HEK293 (cell line): ENCODE data around the gene AGK.

Experiments used
- CTCF ChIA-PET: fragments of 350-600 bp; formaldehyde crosslinking; extraction: SDS; loops from one replicate; lab custom pipeline; 2021; ENCODE audit warnings: antibody characterized with exemption; lab: Yijun Ruan, JAX
- POLR2A ChIA-PET: fragments of 300-600 bp; formaldehyde crosslinking; extraction: SDS; loops from one replicate; lab custom pipeline; 2020; ENCODE audit warnings: antibody characterized with exemption, inconsistent platforms; lab: Yijun Ruan, JAX
- H3K27ac ChIP-seq: fragments of 200-500 bp; sonication (Bioruptor generic); 2 replicates; pipeline ENCODE4 v1.5.1; 2014; ENCODE audit warnings: low read depth, low read length, control low read depth, inconsistent platforms; ENCODE audit errors: extremely low read depth
- H3K36me3 ChIP-seq, 2 experiments: fragments of 200-500 bp in 1 of 2; sonication (Bioruptor generic) in 1 of 2; 1 replicate in 1 of 2; 2 replicates in 1 of 2; pipeline ENCODE4 v1.5.1; 2014 to 2017; ENCODE audit warnings: inconsistent platforms in 2 of 2, low read length in 2 of 2; ENCODE audit not compliant: control insufficient read depth in 2 of 2, insufficient read depth in 1 of 2
- H3K4me1 ChIP-seq: fragments of 200-500 bp; sonication (Bioruptor generic); 2 replicates; pipeline ENCODE4 v1.5.1; 2014; ENCODE audit warnings: mild to moderate bottlenecking, low read length, inconsistent platforms; ENCODE audit not compliant: control insufficient read depth, insufficient read depth
- H3K4me3 ChIP-seq: 2 replicates; pipeline ENCODE4 v1.5.1; 2011; ENCODE audit warnings: low read depth, mild to moderate bottlenecking, control low read depth, low read length, moderate library complexity
- H3K9me3 ChIP-seq: fragments of 200-500 bp; sonication (Bioruptor generic); 2 replicates; pipeline ENCODE4 v1.5.1; 2014; ENCODE audit warnings: low read depth, low read length, inconsistent platforms; ENCODE audit not compliant: control insufficient read depth, insufficient read depth
- AEBP2 ChIP-seq: fragments of 450-650 bp; formaldehyde crosslinking; IDR thresholded peaks from 2 replicates; pipeline ENCODE4 v1.5.1; 2016; ENCODE audit warnings: missing biosample characterization, missing genetic modification characterization, borderline replicate concordance
- GFI1B ChIP-seq: fragments of 450-650 bp; formaldehyde crosslinking; IDR thresholded peaks from 2 replicates; pipeline ENCODE4 v1.5.1; 2016; ENCODE audit warnings: missing biosample characterization, missing genetic modification characterization
- GLI4 ChIP-seq: fragments of 450-650 bp; formaldehyde crosslinking; IDR thresholded peaks from 2 replicates; pipeline ENCODE4 v1.5.1; 2016; ENCODE audit warnings: missing biosample characterization, missing genetic modification characterization
- HOXC10 ChIP-seq: sonication (generic); formaldehyde crosslinking; IDR thresholded peaks from 2 replicates; pipeline ENCODE4 v1.8.1; 2023; ENCODE audit warnings: mild to moderate bottlenecking, missing genetic modification reagents
- HOXD13 ChIP-seq: sonication (generic); formaldehyde crosslinking; IDR thresholded peaks from 2 replicates; pipeline ENCODE4 v1.8.0; 2022; ENCODE audit warnings: missing genetic modification reagents, borderline replicate concordance
- KLF1 ChIP-seq: fragments of 450-650 bp; formaldehyde crosslinking; IDR thresholded peaks from 2 replicates; pipeline ENCODE4 v1.5.1; 2016; ENCODE audit warnings: missing biosample characterization, missing genetic modification characterization
- KLF16 ChIP-seq: fragments of 450-650 bp; formaldehyde crosslinking; IDR thresholded peaks from 2 replicates; pipeline ENCODE4 v1.5.1; 2017; ENCODE audit warnings: missing biosample characterization, missing genetic modification characterization
- PATZ1 ChIP-seq: fragments of 450-650 bp; formaldehyde crosslinking; IDR thresholded peaks from 2 replicates; pipeline ENCODE4 v1.5.1; 2016; ENCODE audit warnings: missing biosample characterization, missing genetic modification characterization
- REPIN1 ChIP-seq: fragments of 450-650 bp; formaldehyde crosslinking; IDR thresholded peaks from 2 replicates; pipeline ENCODE4 v1.5.1; 2017; ENCODE audit warnings: missing biosample characterization, missing genetic modification characterization, low read depth
- SALL2 ChIP-seq: fragments of 450-650 bp; formaldehyde crosslinking; IDR thresholded peaks from 2 replicates; pipeline ENCODE4 v1.5.0; 2017; ENCODE audit warnings: missing biosample characterization, mild to moderate bottlenecking, missing genetic modification characterization, borderline replicate concordance
- ZBTB1 ChIP-seq: fragments of 450-650 bp; formaldehyde crosslinking; IDR thresholded peaks from 2 replicates; pipeline ENCODE4 v1.5.1; 2016; ENCODE audit warnings: missing biosample characterization, missing genetic modification characterization
- ZBTB7A ChIP-seq: fragments of 450-650 bp; formaldehyde crosslinking; IDR thresholded peaks from 2 replicates; pipeline ENCODE4 v1.5.1; 2016; ENCODE audit warnings: low read depth, missing biosample characterization, missing genetic modification characterization
- ZEB2 ChIP-seq: fragments of 450-650 bp; formaldehyde crosslinking; IDR thresholded peaks from 2 replicates; pipeline ENCODE4 v1.5.1; 2016; ENCODE audit warnings: missing biosample characterization, missing genetic modification characterization
- ZFP3 ChIP-seq: fragments of 450-650 bp; formaldehyde crosslinking; IDR thresholded peaks from 2 replicates; pipeline ENCODE4 v1.5.1; 2016; ENCODE audit warnings: low read depth, missing biosample characterization, missing genetic modification characterization
- ZFP69B ChIP-seq: fragments of 450-650 bp; formaldehyde crosslinking; IDR thresholded peaks from 2 replicates; pipeline ENCODE4 v1.5.1; 2016; ENCODE audit warnings: missing biosample characterization, missing genetic modification characterization
- ZNF121 ChIP-seq: fragments of 450-650 bp; formaldehyde crosslinking; IDR thresholded peaks from 2 replicates; pipeline ENCODE4 v1.5.1; 2016; ENCODE audit warnings: missing biosample characterization, missing genetic modification characterization
- ZNF19 ChIP-seq: fragments of 450-650 bp; formaldehyde crosslinking; IDR thresholded peaks from 2 replicates; pipeline ENCODE4; 2016; ENCODE audit warnings: missing biosample characterization, missing genetic modification characterization, low read depth
- ZNF221 ChIP-seq: fragments of 450-650 bp; formaldehyde crosslinking; IDR thresholded peaks from 2 replicates; pipeline ENCODE4 v1.5.1; 2017; ENCODE audit warnings: missing biosample characterization, missing genetic modification characterization, borderline replicate concordance
- ZNF248 ChIP-seq: fragments of 450-650 bp; formaldehyde crosslinking; IDR thresholded peaks from 2 replicates; pipeline ENCODE4 v1.5.1; 2017; ENCODE audit warnings: missing biosample characterization, missing genetic modification characterization
- ZNF366 ChIP-seq: fragments of 450-650 bp; formaldehyde crosslinking; conservative IDR thresholded peaks from 2 replicates; pipeline ENCODE4 v1.5.1; 2016; ENCODE audit warnings: missing biosample characterization, missing genetic modification characterization
- ZNF394 ChIP-seq: fragments of 450-650 bp; formaldehyde crosslinking; IDR thresholded peaks from 2 replicates; pipeline ENCODE4 v1.5.1; 2016; ENCODE audit warnings: missing biosample characterization, missing genetic modification characterization, mild to moderate bottlenecking, moderate library complexity, borderline replicate concordance
- ZNF426 ChIP-seq: fragments of 450-650 bp; formaldehyde crosslinking; IDR thresholded peaks from 2 replicates; pipeline ENCODE4 v1.5.1; 2017; ENCODE audit warnings: missing biosample characterization, missing genetic modification characterization, mild to moderate bottlenecking, inconsistent platforms, moderate library complexity
- ZNF513 ChIP-seq: fragments of 450-650 bp; IDR thresholded peaks from 2 replicates; pipeline ENCODE4 v1.5.1; 2018; ENCODE audit warnings: missing biosample characterization, missing genetic modification characterization
- ZNF544 ChIP-seq: fragments of 450-650 bp; formaldehyde crosslinking; IDR thresholded peaks from 2 replicates; pipeline ENCODE4 v1.5.0; 2017; ENCODE audit warnings: missing biosample characterization, missing genetic modification characterization
- ZNF560 ChIP-seq: fragments of 450-650 bp; formaldehyde crosslinking; IDR thresholded peaks from 2 replicates; pipeline ENCODE4 v1.5.1; 2017; ENCODE audit warnings: missing biosample characterization, missing genetic modification characterization, borderline replicate concordance
- ZNF580 ChIP-seq: fragments of 450-650 bp; formaldehyde crosslinking; IDR thresholded peaks from 2 replicates; pipeline ENCODE4 v1.5.1; 2016; ENCODE audit warnings: missing biosample characterization, missing genetic modification characterization
- ZNF596 ChIP-seq: fragments of 450-650 bp; IDR thresholded peaks from 2 replicates; pipeline ENCODE4 v1.5.0; 2018; ENCODE audit warnings: missing biosample characterization, mild to moderate bottlenecking, missing genetic modification characterization, moderate library complexity
- ZNF600 ChIP-seq: fragments of 450-650 bp; formaldehyde crosslinking; IDR thresholded peaks from 2 replicates; pipeline ENCODE4 v1.5.1; 2016; ENCODE audit warnings: missing biosample characterization, missing genetic modification characterization
- ZNF624 ChIP-seq: fragments of 450-650 bp; formaldehyde crosslinking; IDR thresholded peaks from 2 replicates; pipeline ENCODE4 v1.5.1; 2017; ENCODE audit warnings: missing biosample characterization, missing genetic modification characterization
- ZNF791 ChIP-seq: fragments of 450-650 bp; formaldehyde crosslinking; IDR thresholded peaks from 2 replicates; pipeline ENCODE4 v1.5.1; 2016; ENCODE audit warnings: missing biosample characterization, missing genetic modification characterization
- ZXDB ChIP-seq: fragments of 450-650 bp; formaldehyde crosslinking; IDR thresholded peaks from 2 replicates; pipeline ENCODE4 v1.5.1; 2016; ENCODE audit warnings: missing biosample characterization, missing genetic modification characterization

The AGK gene

GRCh38 chr7:141519623-141520022 is 31.6 kb upstream of the AGK start (continued):
- TF ChIP-seq SALL2 (tag by site-specific recombination) (no peak), ZNF560 (no peak), GLI4 (no peak), ZNF121 (tag by site-specific recombination) (no peak), HOXC10 (CRISPR knock-in tag) (no peak), ZNF596 (tag by site-specific recombination) (no peak)
- TF ChIP-seq, all 188 proteins: peak for 0

- CTCF ChIA-PET = interaction anchor here (0.7 kb wide), 1 partner anchor 291 kb away, joined by 4 read pairs; no protein-coding TSS in a partner anchor
- TF ChIP-seq ZFP69B (tag by site-specific recombination) (no peak), ZEB2 (no peak), ZNF544 (no peak), GFI1B (no peak), ZNF791 (no peak), ZBTB1 (tag by site-specific recombination) (no peak), ZFP3 (tag by site-specific recombination) (no peak), ZNF366 (tag by site-specific recombination) (no peak), KLF1 (tag by site-specific recombination) (no peak), REPIN1 (tag by site-specific recombination) (no peak), ZNF580 (tag by site-specific recombination) (no peak), ZNF513 (no peak), ZNF221 (tag by site-specific recombination) (no peak)
- H3K27ac ChIP-seq = no peak overlapping the region
- H3K36me3 ChIP-seq = no peaks in the 10 kb centered on the region
- no peaks in the 10 kb centered on the region for H3K9me3 ChIP-seq
- POLR2A ChIA-PET = no interaction called here
- no peaks in the 10 kb centered on the region for H3K4me1 ChIP-seq
- H3K4me3 ChIP-seq = no peak overlapping the region
Measured at GRCh38 chr7:141522657-141523342, 28.4 kb upstream of the AGK start.

- CTCF ChIA-PET = no interaction called here
- POLR2A ChIA-PET = no interaction called here
- no peak for TF ChIP-seq ZBTB7A
- no peak for TF ChIP-seq ZNF394 (tag by site-specific recombination)
- TF ChIP-seq ZNF624 (tag by site-specific recombination) = no peak
- no peak for TF ChIP-seq AEBP2
- TF ChIP-seq ZEB2 = no peak
- TF ChIP-seq ZNF426 (tag by site-specific recombination) = no peak
- no peak for TF ChIP-seq KLF16
- TF ChIP-seq ZNF600 (tag by site-specific recombination) = no peak
- no peak for TF ChIP-seq PATZ1 (tag by site-specific recombination)
- TF ChIP-seq HOXD13 (CRISPR knock-in tag) = no peak
- TF ChIP-seq ZNF248 (tag by site-specific recombination) = no peak
- TF ChIP-seq ZXDB = no peak
- TF ChIP-seq ZNF19 (tag by site-specific recombination) = no peak
Measured at GRCh38 chr7:141525973-141526514, 25.2 kb upstream of the AGK start.

More at GRCh38 chr7:141525973-141526514, 25.2 kb upstream of the AGK start:
- Histone ChIP-seq H3K27ac (no peak overlapping the region), H3K4me3 (no peak overlapping the region), H3K36me3 (no peaks in the 10 kb centered on the region), H3K4me1 (no peaks in the 10 kb centered on the region), H3K9me3 (no peaks in the 10 kb centered on the region)
